ENCODE results near the gene ZDHHC14.

Gene ZDHHC14

DNA sequence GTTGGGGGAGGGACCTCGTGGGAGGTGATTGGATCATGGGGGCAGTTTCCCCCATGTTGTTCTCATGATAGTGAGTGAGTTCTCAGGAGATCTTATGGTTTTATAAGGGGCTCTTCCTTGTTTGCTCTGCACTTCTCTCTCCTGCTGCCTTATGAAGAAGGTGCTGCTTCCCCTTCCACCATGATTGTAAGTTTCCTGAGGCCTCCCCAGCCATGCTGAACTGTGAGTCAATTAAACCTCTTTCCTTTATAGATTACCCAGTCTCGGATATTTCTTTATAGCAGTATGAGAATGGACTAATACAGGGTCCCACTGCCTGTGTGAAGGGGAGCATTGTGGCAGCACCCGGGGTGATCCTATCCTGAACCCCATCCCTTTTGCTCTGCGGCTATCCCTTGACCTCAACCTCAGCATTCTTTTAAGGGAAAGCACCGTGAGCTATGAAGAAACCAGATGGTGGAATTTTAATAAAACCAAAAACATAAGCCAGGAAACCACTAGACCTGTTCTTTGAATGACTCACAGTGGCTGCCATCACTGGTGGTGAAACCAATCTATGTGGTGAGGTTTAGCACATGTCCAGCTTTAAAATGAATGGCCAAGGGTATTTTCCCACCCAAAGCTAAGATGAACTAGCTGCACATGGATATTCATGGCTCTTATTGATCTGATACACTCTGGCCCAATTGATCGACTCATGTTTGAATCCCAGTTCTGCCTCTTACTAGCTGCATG lies 62.2 kb downstream of the ZDHHC14 start:
- no peak for TF ChIP-seq ZFX (IDR thresholded peaks at IDR 0.05; ENCODE audit: borderline replicate concordance)
- TF ChIP-seq, protein P1, sequence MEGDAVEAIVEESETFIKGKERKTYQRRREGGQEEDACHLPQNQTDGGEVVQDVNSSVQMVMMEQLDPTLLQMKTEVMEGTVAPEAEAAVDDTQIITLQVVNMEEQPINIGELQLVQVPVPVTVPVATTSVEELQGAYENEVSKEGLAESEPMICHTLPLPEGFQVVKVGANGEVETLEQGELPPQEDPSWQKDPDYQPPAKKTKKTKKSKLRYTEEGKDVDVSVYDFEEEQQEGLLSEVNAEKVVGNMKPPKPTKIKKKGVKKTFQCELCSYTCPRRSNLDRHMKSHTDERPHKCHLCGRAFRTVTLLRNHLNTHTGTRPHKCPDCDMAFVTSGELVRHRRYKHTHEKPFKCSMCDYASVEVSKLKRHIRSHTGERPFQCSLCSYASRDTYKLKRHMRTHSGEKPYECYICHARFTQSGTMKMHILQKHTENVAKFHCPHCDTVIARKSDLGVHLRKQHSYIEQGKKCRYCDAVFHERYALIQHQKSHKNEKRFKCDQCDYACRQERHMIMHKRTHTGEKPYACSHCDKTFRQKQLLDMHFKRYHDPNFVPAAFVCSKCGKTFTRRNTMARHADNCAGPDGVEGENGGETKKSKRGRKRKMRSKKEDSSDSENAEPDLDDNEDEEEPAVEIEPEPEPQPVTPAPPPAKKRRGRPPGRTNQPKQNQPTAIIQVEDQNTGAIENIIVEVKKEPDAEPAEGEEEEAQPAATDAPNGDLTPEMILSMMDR (IDR thresholded peaks at IDR 0.05), result no peak
- H3K27ac ChIP-seq, result no peak overlapping the region

DNA sequence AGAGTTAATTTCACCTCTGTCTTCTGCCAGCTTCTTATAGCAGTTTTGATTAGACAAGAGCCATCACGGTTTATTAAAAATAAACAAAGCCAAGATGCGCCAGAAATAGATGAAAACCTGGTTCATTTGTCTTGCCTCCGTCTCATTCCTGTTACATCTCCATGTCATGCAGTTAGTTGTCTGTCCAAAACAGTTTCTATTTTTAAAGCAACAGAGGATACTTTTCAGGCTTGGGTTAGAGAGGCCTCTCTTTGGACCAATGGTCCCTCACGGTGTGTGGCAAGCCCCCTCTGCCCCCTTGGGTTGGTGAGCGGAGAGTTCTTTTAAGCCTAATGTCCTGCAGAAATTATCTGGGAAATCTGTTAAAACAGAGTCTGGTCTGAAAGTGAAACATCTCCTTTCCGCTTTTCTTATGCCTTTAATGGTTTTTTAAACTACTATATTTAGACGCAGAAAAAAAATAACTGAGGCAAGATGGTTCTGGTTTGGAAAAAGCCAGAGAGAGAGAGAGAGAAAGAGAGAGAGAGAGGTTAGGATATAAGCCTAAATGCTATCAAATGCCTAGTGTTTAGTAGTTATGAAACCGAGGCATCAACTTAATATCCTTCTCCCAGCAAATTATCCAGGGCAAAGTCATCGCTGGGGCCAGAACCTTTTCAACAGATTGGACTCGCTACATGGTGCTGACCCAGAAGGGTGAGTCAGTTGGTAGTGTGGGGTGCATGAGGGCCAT lies 64.5 kb downstream of the ZDHHC14 start:
- TF ChIP-seq, protein P1 (IDR thresholded peaks at IDR 0.05), result no peak
- TF ChIP-seq ZFX (IDR thresholded peaks at IDR 0.05; ENCODE audit: borderline replicate concordance), result no peak
- no peak overlapping the region for H3K27ac ChIP-seq

DNA sequence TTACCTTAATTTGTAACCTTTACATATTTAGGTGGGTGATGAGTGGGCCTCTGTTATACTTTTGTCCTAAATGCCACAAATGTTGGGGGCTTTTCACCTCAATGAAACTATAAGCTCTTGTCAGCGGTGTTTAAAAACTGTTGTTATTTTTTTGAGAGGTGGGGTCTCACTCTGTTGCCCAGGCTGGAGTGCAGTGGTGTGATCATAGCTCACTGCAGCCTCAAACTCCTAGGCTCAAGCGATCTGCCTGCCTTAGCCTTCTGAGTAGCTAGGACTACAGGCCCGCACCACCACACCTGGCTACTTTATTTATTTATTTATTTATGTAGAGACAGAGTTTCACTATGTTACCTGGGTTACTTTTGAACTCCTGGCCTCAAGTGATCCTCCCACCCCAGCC lies 66.7 kb downstream of the ZDHHC14 start:
- no peak overlapping the region for H3K27ac ChIP-seq
- TF ChIP-seq, protein P1 (IDR thresholded peaks at IDR 0.05), result no peak
- no peak for TF ChIP-seq ZFX (IDR thresholded peaks at IDR 0.05; ENCODE audit: borderline replicate concordance)

DNA sequence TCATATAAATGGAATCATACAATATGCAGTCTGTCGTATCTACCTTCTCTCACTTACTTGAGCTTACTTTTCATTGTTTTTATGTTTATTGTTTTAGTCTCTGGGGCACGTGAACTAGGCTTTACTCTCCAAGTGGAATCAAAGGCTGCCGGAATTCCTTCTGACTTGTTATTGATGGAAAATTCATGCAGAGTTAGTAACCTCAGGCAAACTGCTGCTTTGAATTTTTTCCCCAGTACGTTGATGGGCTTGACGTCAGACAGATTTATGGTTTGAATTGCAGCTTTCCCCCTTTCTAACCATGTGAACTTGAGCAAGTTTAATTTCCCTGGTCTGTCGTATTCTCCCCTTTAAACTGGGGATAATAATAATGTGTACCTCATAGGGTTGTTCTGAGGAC lies 68.6 kb downstream of the ZDHHC14 start:
- TF ChIP-seq, protein P1 (IDR thresholded peaks at IDR 0.05), result no peak
- TF ChIP-seq ZFX (IDR thresholded peaks at IDR 0.05; ENCODE audit: borderline replicate concordance), result no peak

DNA sequence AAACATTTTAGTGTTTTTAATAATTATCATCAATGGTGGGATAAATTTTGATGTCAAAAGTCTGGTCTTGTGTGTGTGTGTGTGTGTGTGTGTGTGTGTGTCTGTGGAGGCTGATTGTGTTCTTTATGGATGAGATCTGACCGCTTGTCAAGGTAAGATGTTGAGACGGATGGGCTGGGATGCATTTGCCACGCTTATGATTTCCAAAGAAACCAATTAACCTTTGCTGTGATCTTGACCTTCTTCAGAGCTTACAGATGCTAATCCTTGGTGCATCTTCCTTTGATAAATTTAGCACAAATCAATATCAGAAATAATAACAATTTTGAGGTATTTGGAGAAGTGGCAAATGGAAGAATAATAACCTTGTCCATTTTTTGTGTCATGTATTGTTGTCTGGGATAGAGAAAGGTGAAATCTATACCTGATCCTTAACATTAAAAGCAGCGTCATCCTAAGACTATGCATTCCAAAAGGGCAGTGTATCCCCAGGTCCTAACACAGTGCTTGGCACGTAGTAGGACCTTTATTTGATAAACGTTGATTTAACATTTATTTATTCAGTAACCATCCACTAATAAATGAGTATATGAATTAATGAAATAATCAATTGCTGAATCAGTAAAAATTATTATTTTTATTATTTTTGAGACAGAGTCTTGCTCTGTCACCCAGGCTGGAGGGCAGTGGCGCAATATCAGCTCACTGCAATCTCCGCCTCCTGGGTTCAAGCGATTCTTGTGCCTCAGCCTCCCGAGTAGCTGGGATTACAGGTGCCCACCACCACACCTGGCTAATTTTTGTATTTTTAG lies 70.1 kb downstream of the ZDHHC14 start:
- TF ChIP-seq, protein P1 (IDR thresholded peaks at IDR 0.05), result no peak
- TF ChIP-seq ZFX (IDR thresholded peaks at IDR 0.05; ENCODE audit: borderline replicate concordance), result no peak
- H3K27ac ChIP-seq, result no peak overlapping the region

More for the DNA sequence above, 68.6 kb downstream of the ZDHHC14 start:
- peak overlapping the region; percentile 18; the same call in 1 of the 2 replicates for H3K27ac ChIP-seq

DNA sequence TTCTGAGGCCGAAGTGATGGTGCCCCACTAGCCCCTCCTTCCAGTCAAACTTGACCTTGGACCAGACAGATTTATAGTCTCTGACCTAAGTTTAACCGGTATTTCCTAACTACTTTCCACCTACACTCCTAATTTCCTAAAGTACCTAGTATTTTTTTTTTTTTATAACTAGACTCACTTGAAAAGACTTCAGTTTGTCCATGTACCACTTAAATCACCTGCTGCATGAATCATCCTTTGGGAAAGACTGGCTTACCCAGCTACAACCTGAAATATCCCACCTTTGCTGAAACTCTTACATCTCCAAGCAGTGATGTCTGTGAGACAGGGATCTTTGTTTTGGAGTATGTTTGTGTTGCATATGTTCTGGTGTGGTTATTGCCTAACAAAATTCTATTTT lies 71.1 kb downstream of the ZDHHC14 start:
- TF ChIP-seq, protein P1 (IDR thresholded peaks at IDR 0.05), result no peak
- no peak for TF ChIP-seq ZFX (IDR thresholded peaks at IDR 0.05; ENCODE audit: borderline replicate concordance)
- no peak overlapping the region for H3K27ac ChIP-seq

Measured in 22Rv1 (cell line).